GM12878 (cell line): Measurements from ENCODE around the gene CTNNA2.

Experiments
- CHD2 ChIP-seq: IDR thresholded peaks from 2 replicates; pipeline ENCODE4 v1.6.1; 2011; ENCODE audit warnings: low read depth, low read length, improper control_type of control experiment, borderline replicate concordance
- CTCF ChIP-seq, 3 experiments: IDR thresholded peaks in 2 of 3; conservative IDR thresholded peaks in 1 of 3; 2 replicates each; pipeline ENCODE4 v1.5.1; 2011; ENCODE audit warnings: low read depth in 3 of 3, low read length in 3 of 3, mild to moderate bottlenecking in 3 of 3, control low read depth in 2 of 3, moderate library complexity in 2 of 3, inconsistent platforms in 1 of 3, mixed read lengths in 1 of 3; ENCODE audit not compliant: control insufficient read depth in 2 of 3, insufficient read depth in 1 of 3; ENCODE audit errors: extremely low read depth in 1 of 3
- MAX ChIP-seq: IDR thresholded peaks from 2 replicates; pipeline ENCODE4 v1.6.1; 2012; ENCODE audit warnings: low read depth, low read length, improper control_type of control experiment
- MYC ChIP-seq: IDR thresholded peaks from 2 replicates; pipeline ENCODE4 v1.6.1; 2011; ENCODE audit warnings: mild to moderate bottlenecking, low read length, moderate library complexity, inconsistent platforms; ENCODE audit not compliant: insufficient read depth, insufficient replicate concordance, insufficient read length, severe bottlenecking
- NFYA ChIP-seq: IDR thresholded peaks from 2 replicates; pipeline ENCODE4 v1.6.1; 2011; ENCODE audit warnings: low read depth, mild to moderate bottlenecking, low read length, improper control_type of control experiment, borderline replicate concordance
- PBX3 ChIP-seq: IDR thresholded peaks from 2 replicates; pipeline ENCODE4 v1.6.1; 2011; ENCODE audit warnings: mild to moderate bottlenecking, low read depth, low read length, moderate library complexity; ENCODE audit not compliant: insufficient replicate concordance
- POLR2A ChIP-seq: IDR thresholded peaks from 2 replicates; pipeline ENCODE4 v1.6.1; 2011; ENCODE audit warnings: low read depth, mild to moderate bottlenecking, low read length
- RELA ChIP-seq: fragments of 450-650 bp; IDR thresholded peaks from 2 replicates; pipeline ENCODE4 v1.8.0; 2014; ENCODE audit warnings: borderline replicate concordance; ENCODE audit not compliant: partially characterized antibody
- SPI1 ChIP-seq: IDR thresholded peaks from 2 replicates; pipeline ENCODE4 v1.6.1; 2011; ENCODE audit warnings: low read depth, mild to moderate bottlenecking, low read length, moderate library complexity, borderline replicate concordance; ENCODE audit not compliant: insufficient read depth

- TF ChIP-seq CHD2 = no peak
- no peak for TF ChIP-seq POLR2A
- TF ChIP-seq MAX = no peak
- TF ChIP-seq RELA = no peak
- TF ChIP-seq NFYA = no peak
- no peak for TF ChIP-seq MYC
- TF ChIP-seq PBX3 = no peak
- TF ChIP-seq CTCF (IDR thresholded peaks at IDR 0.05 in 2 of 3, conservative IDR thresholded peaks at IDR 0.05 in 1 of 3; ENCODE audit: control insufficient read depth in 2 of 3, extremely low read depth in 1 of 3, insufficient read depth in 1 of 3, low read depth in 3 of 3, low read length in 3 of 3) = no peak
- TF ChIP-seq SPI1 = no peak
Observed at GRCh38 chr2:80300954-80301353, 788.1 kb downstream of the CTNNA2 start.
